T follicular helper cell (primary cell): ENCODE measurements around the gene ERICH6B.

Source experiments
- DNase-seq: peaks from one replicate; pipeline ENCODE4 v3.0.0-alpha.2; 2020; ENCODE audit warnings: low read depth

Gene ERICH6B

GRCh38 chr13:45500492-45501174, 114.9 kb downstream of the ERICH6B start:
- DNase-seq, result no peak

DNA sequence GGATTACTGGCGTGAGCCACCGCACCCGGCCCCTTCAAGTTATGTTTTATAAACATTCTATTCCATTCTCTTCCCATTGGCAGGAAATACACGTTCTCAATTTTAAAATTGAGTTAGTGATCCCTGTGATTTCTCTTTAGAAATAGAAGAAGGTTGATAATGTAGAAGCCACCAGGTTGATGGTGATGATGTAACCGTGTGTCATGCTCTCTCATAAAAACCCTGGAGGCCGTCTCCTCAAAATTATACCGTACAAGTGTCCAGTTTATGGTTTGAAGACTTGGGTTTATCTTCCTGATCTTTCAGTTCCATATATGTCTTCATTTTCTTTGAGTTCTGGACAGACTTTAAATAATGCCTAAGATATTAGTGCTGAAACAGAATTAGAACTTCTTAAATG, 118.6 kb downstream of the ERICH6B start:
- DNase-seq, result no peak

DNA sequence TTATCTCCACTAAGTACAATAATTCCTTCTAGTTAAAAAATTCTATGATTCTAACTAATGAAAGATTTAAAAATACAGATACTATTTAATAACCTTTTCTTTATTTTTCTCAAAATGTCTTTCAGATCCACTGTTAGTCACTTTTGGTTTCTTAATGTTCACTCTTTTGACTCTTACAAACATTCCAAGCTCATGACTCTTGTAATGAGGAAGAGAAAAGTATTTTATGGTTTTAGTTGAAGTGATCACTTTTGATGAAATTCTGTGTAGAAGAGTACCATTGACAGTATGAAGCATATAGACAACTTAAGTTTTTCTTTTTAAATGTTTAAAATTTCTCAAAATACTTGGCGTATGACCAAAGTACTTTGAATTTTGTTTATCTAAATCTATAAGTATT, 123.0 kb downstream of the ERICH6B start:
- DNase-seq, result no peak
